Testis (tissue), 3 donors: ENCODE data around the gene TICAM2. TPM values are rescaled to one million over a fixed set of nuclear protein-coding genes. Genes with fewer than 3 reads are reported as not detected.

Experiments used
- DNase-seq: peaks from one replicate; pipeline ENCODE4 v3.0.0-alpha.2; 2019
- H3K27ac ChIP-seq, 2 donors: fragments of 200-600 bp; sonication (generic); one replicate each; pipeline ENCODE4 v1.5.1; 2019
- H3K27me3 ChIP-seq: fragments of 200-600 bp; sonication (generic); one replicate; pipeline ENCODE4 v1.5.1; 2019
- H3K36me3 ChIP-seq: fragments of 200-600 bp; sonication (generic); one replicate; pipeline ENCODE4 v1.5.1; 2017; ENCODE audit warnings: low read depth; ENCODE audit errors: missing control alignments
- H3K4me1 ChIP-seq: fragments of 200-600 bp; sonication (generic); one replicate; pipeline ENCODE4 v1.5.1; 2019
- H3K4me3 ChIP-seq, 2 donors: fragments of 200-600 bp; sonication (generic); one replicate each; pipeline ENCODE4 v1.5.1; 2017 to 2019
- H3K9me3 ChIP-seq: fragments of 200-600 bp; sonication (generic); one replicate; pipeline ENCODE4 v1.5.1; 2017
- CTCF ChIP-seq, 3 experiments: fragments of 450-650 bp in 2 of 3; fragments of 200-600 bp in 1 of 3; sonication (generic) in 1 of 3; IDR thresholded peaks; one replicate each; pipeline ENCODE4 v1.5.1; 2016 to 2019; ENCODE audit warnings: antibody characterized with exemption in 3 of 3, mild to moderate bottlenecking in 2 of 3, moderate library complexity in 1 of 3
- POLR2A ChIP-seq: fragments of 450-650 bp; IDR thresholded peaks from one replicate; pipeline ENCODE4 v1.6.1; 2017; ENCODE audit warnings: antibody characterized with exemption, mild to moderate bottlenecking, moderate library complexity
- WGBS, 2 donors: methylation state at CpG; one replicate each; pipeline ENCODE4 v1.1.5; 2018; 5-methylcytosine and 5-hydroxymethylcytosine counted together
- intact Hi-C: fragments of 100-400 bp; cut with DNase I; formaldehyde crosslinking; loops from one replicate; pipeline ENCODE4 v1.15.1; 2023; ENCODE audit warnings: low total_unique reads
- polyA plus RNA-seq: library from polyadenylated mRNA; stranded (reverse); fragments of 350-450 nt; fragmentation: Illumina TruSeq; extraction: RNeasy Lipid Tissue Mini Kit (QIAGEN cat#74804); gene quantifications from one replicate; pipeline ENCODE4 v1.2.3, GENCODE V29; 2014; ENCODE audit warnings: low read depth, low replicate concordance; ENCODE audit not compliant: insufficient read depth
- total RNA-seq, 2 donors: library from RNA; depleted of rRNA; stranded (reverse); fragments of >200 nt; gene quantifications; one replicate each; pipeline ENCODE4 v1.2.3, GENCODE V29; 2016

TICAM2 gene
- total and polyA plus RNA-seq, 3 donors from 2014 or later: 0.68 to 1.1 TPM; not detected in 1

- Histone ChIP-seq H3K4me3 (no peak overlapping the region), H3K36me3 (no peaks in the 10 kb centered on the region), H3K27ac (no peak overlapping the region), H3K4me1 (no peaks in the 10 kb centered on the region), H3K27me3 (no peaks in the 10 kb centered on the region), H3K9me3 (no peaks in the 10 kb centered on the region)
- DNase-seq: no peak
- 41 to 69% methylated on average over 1 of the region's 1 CpG for WGBS, 2 donors
- intact Hi-C loops: no loop called here
- TF ChIP-seq CTCF (IDR thresholded peaks at IDR 0.05) (no peak), POLR2A (no peak)
Measured at GRCh38 chr5:115616892-115617291, 14.6 kb upstream of the TICAM2 start.

GRCh38 chr5:115616472-115616871 is 14.2 kb upstream of the TICAM2 start:
- TF ChIP-seq POLR2A: no peak
- TF ChIP-seq CTCF (IDR thresholded peaks at IDR 0.05): no peak
- Histone ChIP-seq H3K27ac (no peak overlapping the region), H3K4me3 (no peak overlapping the region), H3K36me3 (no peaks in the 10 kb centered on the region), H3K9me3 (no peaks in the 10 kb centered on the region), H3K4me1 (no peaks in the 10 kb centered on the region), H3K27me3 (no peaks in the 10 kb centered on the region)
- no peak for DNase-seq
- intact Hi-C loops: no loop called here

GRCh38 chr5:115611873-115612272 is 9.6 kb upstream of the TICAM2 start:
- Histone ChIP-seq H3K27ac (no peak overlapping the region), H3K4me3 (no peak overlapping the region), H3K4me1 (no peaks in the 10 kb centered on the region), H3K9me3 (no peaks in the 10 kb centered on the region), H3K27me3 (no peaks in the 10 kb centered on the region), H3K36me3 (no peaks in the 10 kb centered on the region)
- no peak for TF ChIP-seq CTCF (IDR thresholded peaks at IDR 0.05)
- TF ChIP-seq POLR2A: no peak
- DNase-seq: no peak
- intact Hi-C loops: no loop called here
- WGBS, 2 donors: 95% methylated on average over 5 of the region's 5 CpGs

GRCh38 chr5:115607935-115608334 is 5.7 kb upstream of the TICAM2 start:
- Histone ChIP-seq H3K4me1 (no peaks in the 10 kb centered on the region), H3K27ac (no peak overlapping the region), H3K9me3 (no peaks in the 10 kb centered on the region), H3K27me3 (no peaks in the 10 kb centered on the region), H3K36me3 (no peaks in the 10 kb centered on the region), H3K4me3 (no peak overlapping the region)
- TF ChIP-seq CTCF (IDR thresholded peaks at IDR 0.05) (no peak), POLR2A (no peak)
- WGBS, 2 donors: 74 to 85% methylated on average over 2 of the region's 2 CpGs
- DNase-seq: no peak
- intact Hi-C loops: no loop called here

- Histone ChIP-seq H3K36me3 (no peaks in the 10 kb centered on the region), H3K9me3 (no peaks in the 10 kb centered on the region), H3K4me3 (no peak overlapping the region), H3K27me3 (no peaks in the 10 kb centered on the region), H3K27ac (no peak overlapping the region), H3K4me1 (peaks cover 7% of the 10 kb centered on the region)
- intact Hi-C loops: no loop called here
- no peak for TF ChIP-seq CTCF (IDR thresholded peaks at IDR 0.05)
- no peak for TF ChIP-seq POLR2A
- DNase-seq: no peak
- 85 to 87% methylated on average over 3 of the region's 3 CpGs for WGBS, 2 donors
Measured at GRCh38 chr5:115605436-115605835, 3.2 kb upstream of the TICAM2 start.
